ENCODE data around the gene DDN. TPM values are rescaled to one million over a fixed set of nuclear protein-coding genes. Genes with fewer than 3 reads are reported as not detected.

The DDN gene
- total and polyA plus RNA-seq, 3 experiments from 2014 or later: 0.33 to 0.39 TPM; not detected in 1

DNA sequence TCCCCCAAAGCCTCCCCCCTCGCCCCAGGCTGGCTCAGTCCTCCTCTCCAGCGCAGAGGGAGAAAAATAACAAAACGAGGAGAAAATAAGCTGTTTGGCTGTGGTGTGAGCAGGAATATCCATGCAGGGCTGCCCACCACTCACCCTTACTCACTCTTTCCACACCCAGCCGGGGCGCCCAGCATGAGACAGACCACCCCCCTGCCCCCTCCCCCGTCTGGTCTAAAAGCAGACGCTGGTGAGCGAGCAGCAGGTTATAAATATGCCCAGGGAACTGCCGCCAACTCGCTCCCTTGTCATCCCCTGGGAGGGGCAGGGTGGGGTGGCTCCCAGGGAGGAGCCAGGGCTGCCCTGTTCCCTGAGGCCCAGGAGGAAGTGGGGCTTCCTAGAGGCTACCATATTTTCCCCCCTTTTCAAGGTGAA is 13.7 kb downstream of the DDN start:
- ChIA-PET CTCF (interaction anchor here (1.0 to 18.0 kb wide), 5 partner anchors 12 to 132 kb away, joined by 3 to 237 read pairs (median 6); partner anchors contain the start of genes ARF3 and DDN), POLR2A (no interaction called here)
- no peaks in the 10 kb centered on the region for H3K27me3 ChIP-seq (ENCODE audit: insufficient read depth, low read length, poor library complexity, severe bottlenecking)
- Mint-ChIP-seq H3K36me3 (peaks cover 0 to 1% (median 0%) of the 10 kb centered on the region in 3 donors), H3K9me3 (no peaks in the 10 kb centered on the region), H3K4me1 (peaks cover 28 to 32% (median 29%) of the 10 kb centered on the region in 3 donors), H3K4me3 (no peak overlapping the region), H3K27ac (peak overlapping the region in 1 of 8 donors; percentile 44), H3K27me3 (peaks cover 19 to 23% of the 10 kb centered on the region in 2 donors)
- H3K9me3 ChIP-seq (ENCODE audit: low read length): no peaks in the 10 kb centered on the region
- no peak overlapping the region for H3K4me3 ChIP-seq (ENCODE audit: low read length)
- no peak for DNase-seq
- H3K36me3 ChIP-seq (ENCODE audit: insufficient read depth, low read length): no peaks in the 10 kb centered on the region
- H3K4me1 ChIP-seq (ENCODE audit: insufficient read depth, low read length): peaks cover 18% of the 10 kb centered on the region
- no peak overlapping the region for H3K27ac ChIP-seq (ENCODE audit: low read depth, low read length)

DNA sequence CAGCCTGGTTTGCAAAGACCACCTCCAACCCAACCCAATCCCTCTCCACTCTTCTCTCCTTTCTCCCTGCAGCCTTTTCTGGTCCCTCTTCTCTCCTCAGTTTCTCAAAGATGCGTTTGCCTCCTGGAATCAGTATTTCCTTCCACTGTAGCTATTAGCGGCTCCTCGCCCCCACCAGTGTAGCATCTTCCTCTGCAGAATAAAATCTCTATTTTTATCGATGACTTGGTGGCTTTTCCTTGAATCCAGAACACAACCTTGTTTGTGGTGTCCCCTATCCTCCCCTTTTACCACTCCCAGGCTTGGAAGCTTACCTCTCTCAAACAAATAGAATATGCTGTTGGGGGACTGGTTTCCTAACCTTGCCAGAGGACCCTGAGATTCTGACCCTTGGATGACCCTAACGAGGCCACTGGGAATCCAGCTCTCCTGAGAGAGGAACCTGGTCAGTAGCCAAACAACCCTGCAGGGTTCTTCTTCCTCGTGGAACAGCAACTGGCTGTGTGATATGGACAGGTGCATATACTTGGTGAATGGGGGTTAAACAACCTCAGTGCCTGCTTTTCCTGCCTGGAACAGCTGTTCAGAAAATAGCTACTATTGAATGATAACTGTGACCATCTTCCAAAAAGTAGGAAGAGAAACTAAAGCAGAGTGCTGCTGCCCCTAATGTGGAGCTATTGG is 16.6 kb downstream of the DDN start:
- H3K27me3 ChIP-seq (ENCODE audit: insufficient read depth, low read length, poor library complexity, severe bottlenecking): peaks cover 6% of the 10 kb centered on the region
- ChIA-PET CTCF (interaction anchor here (0.7 to 18.0 kb wide), 6 partner anchors 15 to 130 kb away, joined by 3 to 237 read pairs (median 4); partner anchors contain the start of genes DDN and FKBP11), POLR2A (interaction anchor here (0.7 to 1.1 kb wide), 3 partner anchors 13 to 116 kb away, joined by 3 to 5 read pairs (median 4); partner anchors contain the start of gene FKBP11)
- no peaks in the 10 kb centered on the region for H3K36me3 ChIP-seq (ENCODE audit: insufficient read depth, low read length)
- no peak overlapping the region for H3K4me3 ChIP-seq (ENCODE audit: low read length)
- Mint-ChIP-seq H3K27ac (peak overlapping the region; percentile 75 to 99 (median 90)), H3K9me3 (no peaks in the 10 kb centered on the region), H3K27me3 (peaks cover 4 to 9% of the 10 kb centered on the region in 2 donors), H3K36me3 (peaks cover 0 to 6% (median 0%) of the 10 kb centered on the region in 3 donors), H3K4me1 (peaks cover 39 to 48% (median 44%) of the 10 kb centered on the region in 3 donors), H3K4me3 (peak overlapping the region in 6 of 7 donors; percentile 36 to 97 (median 90))
- H3K9me3 ChIP-seq (ENCODE audit: low read length): no peaks in the 10 kb centered on the region
- no peak for DNase-seq
- no peak overlapping the region for H3K27ac ChIP-seq (ENCODE audit: low read depth, low read length)
- H3K4me1 ChIP-seq (ENCODE audit: insufficient read depth, low read length): peaks cover 44% of the 10 kb centered on the region

- H3K27ac ChIP-seq (ENCODE audit: low read depth, low read length): no peak overlapping the region
- H3K36me3 Mint-ChIP-seq: peaks cover 0 to 6% (median 0%) of the 10 kb centered on the region in 3 donors
- peak overlapping the region; percentile 75 to 99 (median 92) for H3K27ac Mint-ChIP-seq
- peak overlapping the region; percentile 89 for H3K4me3 ChIP-seq (ENCODE audit: low read length)
- no peak for DNase-seq
- H3K4me1 ChIP-seq (ENCODE audit: insufficient read depth, low read length): peaks cover 48% of the 10 kb centered on the region
- H3K27me3 ChIP-seq (ENCODE audit: insufficient read depth, low read length, poor library complexity, severe bottlenecking): peaks cover 6% of the 10 kb centered on the region
- ChIA-PET CTCF (interaction anchor here (0.7 to 18.0 kb wide), 5 partner anchors 16 to 129 kb away, joined by 3 to 237 read pairs (median 5); partner anchors contain the start of genes DDN and FKBP11), POLR2A (interaction anchor here (0.7 to 2.4 kb wide), 6 partner anchors 12 to 129 kb away, joined by 3 to 14 read pairs (median 4); partner anchors contain the start of genes ARF3, DDX23 and FKBP11)
- H3K36me3 ChIP-seq (ENCODE audit: insufficient read depth, low read length): no peaks in the 10 kb centered on the region
- H3K9me3 ChIP-seq (ENCODE audit: low read length): no peaks in the 10 kb centered on the region
- H3K9me3 Mint-ChIP-seq: no peaks in the 10 kb centered on the region
- peaks cover 43 to 55% (median 52%) of the 10 kb centered on the region in 3 donors for H3K4me1 Mint-ChIP-seq
- H3K27me3 Mint-ChIP-seq: peaks cover 4 to 11% of the 10 kb centered on the region in 2 donors
- H3K4me3 Mint-ChIP-seq: peak overlapping the region; percentile 86 to 97 (median 90)
Observed at GRCh38 chr12:48981757-48982157, 17.4 kb downstream of the DDN start.

DNA sequence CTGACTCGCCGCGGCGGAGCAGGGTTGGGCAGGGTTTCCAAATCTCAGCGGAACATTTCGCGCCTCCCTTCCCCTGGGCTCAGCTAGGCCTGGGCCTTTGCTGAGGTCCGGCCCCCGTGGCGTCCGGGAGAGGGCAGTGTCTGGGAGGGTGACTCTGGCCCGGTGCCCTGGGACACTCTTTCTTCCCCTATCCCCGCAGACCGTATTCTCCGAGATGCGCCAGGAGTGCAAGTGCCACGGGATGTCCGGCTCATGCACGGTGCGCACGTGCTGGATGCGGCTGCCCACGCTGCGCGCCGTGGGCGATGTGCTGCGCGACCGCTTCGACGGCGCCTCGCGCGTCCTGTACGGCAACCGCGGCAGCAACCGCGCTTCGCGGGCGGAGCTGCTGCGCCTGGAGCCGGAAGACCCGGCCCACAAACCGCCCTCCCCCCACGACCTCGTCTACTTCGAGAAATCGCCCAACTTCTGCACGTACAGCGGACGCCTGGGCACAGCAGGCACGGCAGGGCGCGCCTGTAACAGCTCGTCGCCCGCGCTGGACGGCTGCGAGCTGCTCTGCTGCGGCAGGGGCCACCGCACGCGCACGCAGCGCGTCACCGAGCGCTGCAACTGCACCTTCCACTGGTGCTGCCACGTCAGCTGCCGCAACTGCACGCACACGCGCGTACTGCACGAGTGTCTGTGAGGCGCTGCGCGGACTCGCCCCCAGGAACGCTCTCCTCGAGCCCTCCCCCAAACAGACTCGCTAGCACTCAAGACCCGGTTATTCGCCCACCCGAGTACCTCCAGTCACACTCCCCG is 18.0 kb downstream of the DDN start:
- Mint-ChIP-seq H3K27ac (peak overlapping the region; percentile 75 to 99 (median 94)), H3K36me3 (peaks cover 0 to 6% (median 0%) of the 10 kb centered on the region in 3 donors), H3K4me3 (peak overlapping the region; percentile 86 to 97 (median 90)), H3K4me1 (peaks cover 43 to 56% (median 52%) of the 10 kb centered on the region in 3 donors), H3K27me3 (peaks cover 4 to 11% of the 10 kb centered on the region in 2 donors), H3K9me3 (no peaks in the 10 kb centered on the region)
- ChIA-PET CTCF (interaction anchor here (1.1 to 18.0 kb wide), 8 partner anchors 10 to 157 kb away, joined by 3 to 237 read pairs (median 25); partner anchors contain the start of genes ARF3, DDN, DDX23 and WNT10B), POLR2A (interaction anchor here (0.8 to 2.4 kb wide), 7 partner anchors 9 to 128 kb away, joined by 3 to 14 read pairs (median 4); partner anchors contain the start of genes ARF3, DDX23, FKBP11 and WNT10B)
- Histone ChIP-seq H3K9me3 (ENCODE audit: low read length) (no peaks in the 10 kb centered on the region), H3K4me1 (ENCODE audit: insufficient read depth, low read length) (peaks cover 48% of the 10 kb centered on the region), H3K4me3 (ENCODE audit: low read length) (peak overlapping the region; percentile 89), H3K27me3 (ENCODE audit: insufficient read depth, low read length, poor library complexity, severe bottlenecking) (peaks cover 6% of the 10 kb centered on the region), H3K36me3 (ENCODE audit: insufficient read depth, low read length) (no peaks in the 10 kb centered on the region), H3K27ac (ENCODE audit: low read depth, low read length) (peak overlapping the region; percentile 67)
- peak; percentile 44 to 78 (median 61) for DNase-seq

- Mint-ChIP-seq H3K27ac (peak overlapping the region; percentile 75 to 99 (median 94)), H3K4me1 (peaks cover 43 to 56% (median 52%) of the 10 kb centered on the region in 3 donors), H3K36me3 (peaks cover 0 to 6% (median 0%) of the 10 kb centered on the region in 3 donors), H3K27me3 (peaks cover 0 to 11% of the 10 kb centered on the region in 2 donors), H3K4me3 (peak overlapping the region; percentile 86 to 97 (median 90)), H3K9me3 (no peaks in the 10 kb centered on the region)
- Histone ChIP-seq H3K9me3 (ENCODE audit: low read length) (no peaks in the 10 kb centered on the region), H3K27ac (ENCODE audit: low read depth, low read length) (peak overlapping the region; percentile 67), H3K4me1 (ENCODE audit: insufficient read depth, low read length) (peaks cover 48% of the 10 kb centered on the region), H3K36me3 (ENCODE audit: insufficient read depth, low read length) (no peaks in the 10 kb centered on the region), H3K27me3 (ENCODE audit: insufficient read depth, low read length, poor library complexity, severe bottlenecking) (peaks cover 6% of the 10 kb centered on the region), H3K4me3 (ENCODE audit: low read length) (peak overlapping the region; percentile 89)
- ChIA-PET POLR2A (interaction anchor here (1.1 to 3.4 kb wide), 7 partner anchors 9 to 128 kb away, joined by 3 to 18 read pairs (median 4); partner anchors contain the start of genes ARF3, DDX23 and WNT10B), CTCF (interaction anchor here (0.9 to 18.0 kb wide), 14 partner anchors 7 to 156 kb away, joined by 3 to 237 read pairs (median 11); partner anchors contain the start of genes ARF3, DDN, DDX23 and FKBP11)
- DNase-seq: peak in 4 of 5 donors; percentile 16 to 64 (median 32)
Observed at GRCh38 chr12:48980389-48980952, 18.7 kb downstream of the DDN start.

DNA sequence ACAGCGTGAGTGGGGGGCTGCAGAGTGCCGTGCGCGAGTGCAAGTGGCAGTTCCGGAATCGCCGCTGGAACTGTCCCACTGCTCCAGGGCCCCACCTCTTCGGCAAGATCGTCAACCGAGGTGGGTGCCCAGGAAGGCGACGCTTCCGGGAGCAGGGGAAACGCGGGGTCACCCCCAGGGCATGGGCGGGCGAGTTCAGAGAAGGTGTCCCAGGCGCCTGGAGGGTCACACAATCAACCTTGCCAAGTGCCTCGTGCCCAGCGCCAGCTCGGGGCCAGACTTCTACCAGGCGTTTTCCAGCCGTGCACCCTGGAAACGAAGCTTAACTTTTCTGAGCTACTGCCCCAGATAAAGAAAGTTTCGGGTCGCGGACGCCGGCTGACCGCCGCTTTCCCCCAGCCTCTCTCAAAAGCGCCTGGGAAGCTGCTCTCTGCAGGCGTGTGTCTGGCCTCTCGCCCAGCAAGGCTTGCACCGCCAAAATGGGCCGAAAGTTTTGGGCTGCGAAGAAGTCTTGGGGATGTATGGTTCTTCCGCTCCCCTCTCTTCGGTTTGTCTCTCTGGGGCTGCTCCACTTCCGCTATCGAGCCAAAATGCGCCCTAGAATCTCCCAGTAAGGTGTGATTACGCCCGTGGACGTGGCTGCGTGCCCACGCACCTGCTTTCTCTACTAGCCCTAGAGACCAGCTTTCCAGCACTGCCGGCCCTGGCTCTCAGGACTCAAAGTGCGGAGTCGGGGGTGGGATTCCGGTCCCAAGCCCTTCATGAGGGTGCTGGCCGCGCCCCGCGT is 19.4 kb downstream of the DDN start:
- Histone ChIP-seq H3K27ac (ENCODE audit: low read depth, low read length) (peak overlapping the region; percentile 67), H3K4me3 (ENCODE audit: low read length) (peak overlapping the region; percentile 89), H3K36me3 (ENCODE audit: insufficient read depth, low read length) (no peaks in the 10 kb centered on the region), H3K9me3 (ENCODE audit: low read length) (no peaks in the 10 kb centered on the region), H3K4me1 (ENCODE audit: insufficient read depth, low read length) (peaks cover 48% of the 10 kb centered on the region), H3K27me3 (ENCODE audit: insufficient read depth, low read length, poor library complexity, severe bottlenecking) (peaks cover 6% of the 10 kb centered on the region)
- ChIA-PET POLR2A (interaction anchor here (0.9 to 3.4 kb wide), 10 partner anchors 8 to 127 kb away, joined by 3 to 18 read pairs (median 4); partner anchors contain the start of genes ARF3, DDX23, FKBP11 and WNT10B), CTCF (interaction anchor here (0.9 to 18.0 kb wide), 15 partner anchors 8 to 156 kb away, joined by 3 to 237 read pairs (median 8); partner anchors contain the start of genes ARF3, DDN, DDX23 and FKBP11)
- H3K4me3 Mint-ChIP-seq: peak overlapping the region; percentile 86 to 97 (median 90)
- peaks cover 0 to 11% of the 10 kb centered on the region in 2 donors for H3K27me3 Mint-ChIP-seq
- DNase-seq: peak; percentile 41 to 77 (median 61)
- peaks cover 0 to 6% (median 0%) of the 10 kb centered on the region in 3 donors for H3K36me3 Mint-ChIP-seq
- peak overlapping the region; percentile 75 to 99 (median 94) for H3K27ac Mint-ChIP-seq
- H3K9me3 Mint-ChIP-seq: no peaks in the 10 kb centered on the region
- peaks cover 43 to 56% (median 52%) of the 10 kb centered on the region in 3 donors for H3K4me1 Mint-ChIP-seq

Measured in CD8-positive, alpha-beta memory T cell (primary cell).